Measurements from ENCODE around the gene IRX6. TPM values are rescaled to one million over a fixed set of nuclear protein-coding genes. Genes with fewer than 3 reads are reported as not detected.

Gene IRX6
- polyA plus RNA-seq, 1 experiment, result not detected

DNA sequence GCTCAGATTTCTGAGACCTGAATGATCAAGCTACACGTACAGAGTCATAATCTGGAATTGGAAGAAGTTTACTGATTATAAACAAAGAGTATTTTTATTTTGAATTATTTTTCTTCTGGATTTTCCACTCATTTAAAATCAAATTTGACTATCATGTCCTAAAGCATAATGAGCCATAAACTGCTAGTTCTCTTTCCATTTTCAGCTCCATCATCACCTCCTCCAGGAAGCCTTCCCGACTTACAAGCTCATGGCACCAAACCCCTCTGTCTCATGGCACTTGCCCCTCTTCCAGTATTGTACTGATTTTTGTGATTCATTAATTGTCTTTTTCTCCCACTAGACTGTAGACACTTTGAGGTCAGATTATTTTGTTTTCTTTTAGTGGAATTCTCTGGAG is 35.9 kb downstream of the IRX6 start:
- CTCF ChIA-PET, result interaction anchor here (0.9 to 1.7 kb wide), 2 partner anchors 12 kb away, joined by 3 to 5 read pairs; no protein-coding TSS in a partner anchor

DNA sequence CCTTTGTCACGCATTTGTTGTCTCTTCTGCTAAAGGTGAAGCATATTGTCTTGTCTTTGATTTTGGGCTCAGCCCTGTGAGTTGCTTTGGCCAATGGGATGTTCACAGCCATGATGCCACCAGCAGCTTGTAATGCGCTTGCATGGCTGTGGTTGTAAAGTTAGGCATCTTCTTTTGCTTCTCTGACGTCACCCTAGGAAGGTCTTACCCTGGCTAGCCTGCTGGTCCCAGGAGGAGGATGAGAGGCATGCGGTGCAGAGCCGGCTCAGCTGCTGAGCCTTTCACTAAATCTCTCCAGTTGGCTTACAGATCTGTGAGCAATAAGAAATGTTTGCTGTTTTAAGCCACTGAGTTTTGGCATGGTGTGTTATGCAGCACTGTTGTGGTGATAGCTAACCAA is 40.8 kb downstream of the IRX6 start:
- no peaks in the 10 kb centered on the region for H3K36me3 ChIP-seq (ENCODE audit: control insufficient read depth, insufficient read depth, low read length)
- H3K27me3 ChIP-seq (ENCODE audit: control insufficient read depth, insufficient read depth, low read length), result peaks cover 1% of the 10 kb centered on the region; the same call in 1 of the 2 replicates
- TF ChIP-seq, protein P1, sequence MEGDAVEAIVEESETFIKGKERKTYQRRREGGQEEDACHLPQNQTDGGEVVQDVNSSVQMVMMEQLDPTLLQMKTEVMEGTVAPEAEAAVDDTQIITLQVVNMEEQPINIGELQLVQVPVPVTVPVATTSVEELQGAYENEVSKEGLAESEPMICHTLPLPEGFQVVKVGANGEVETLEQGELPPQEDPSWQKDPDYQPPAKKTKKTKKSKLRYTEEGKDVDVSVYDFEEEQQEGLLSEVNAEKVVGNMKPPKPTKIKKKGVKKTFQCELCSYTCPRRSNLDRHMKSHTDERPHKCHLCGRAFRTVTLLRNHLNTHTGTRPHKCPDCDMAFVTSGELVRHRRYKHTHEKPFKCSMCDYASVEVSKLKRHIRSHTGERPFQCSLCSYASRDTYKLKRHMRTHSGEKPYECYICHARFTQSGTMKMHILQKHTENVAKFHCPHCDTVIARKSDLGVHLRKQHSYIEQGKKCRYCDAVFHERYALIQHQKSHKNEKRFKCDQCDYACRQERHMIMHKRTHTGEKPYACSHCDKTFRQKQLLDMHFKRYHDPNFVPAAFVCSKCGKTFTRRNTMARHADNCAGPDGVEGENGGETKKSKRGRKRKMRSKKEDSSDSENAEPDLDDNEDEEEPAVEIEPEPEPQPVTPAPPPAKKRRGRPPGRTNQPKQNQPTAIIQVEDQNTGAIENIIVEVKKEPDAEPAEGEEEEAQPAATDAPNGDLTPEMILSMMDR (IDR thresholded peaks at IDR 0.05; ENCODE audit: insufficient read depth, low read depth, low read length), result no peak
- H3K4me3 ChIP-seq (ENCODE audit: low read depth, low read length), result no peak overlapping the region
- ChIA-PET CTCF (no interaction called here), POLR2A (interaction anchor here (0.6 kb wide), 1 partner anchor 1579 kb away, joined by 3 read pairs; no protein-coding TSS in a partner anchor)
- DNase-seq (ENCODE audit: low read depth), result no peak

More for the DNA sequence above, 35.9 kb downstream of the IRX6 start:
- Histone ChIP-seq H3K27me3 (ENCODE audit: control insufficient read depth, insufficient read depth, low read length) (peaks cover 5% of the 10 kb centered on the region), H3K36me3 (ENCODE audit: control insufficient read depth, insufficient read depth, low read length) (no peaks in the 10 kb centered on the region), H3K4me3 (ENCODE audit: low read depth, low read length) (no peak overlapping the region)
- TF ChIP-seq, protein P1 (IDR thresholded peaks at IDR 0.05; ENCODE audit: insufficient read depth, low read depth, low read length), result no peak
- POLR2A ChIA-PET, result no interaction called here
- DNase-seq (ENCODE audit: low read depth), result no peak

DNA sequence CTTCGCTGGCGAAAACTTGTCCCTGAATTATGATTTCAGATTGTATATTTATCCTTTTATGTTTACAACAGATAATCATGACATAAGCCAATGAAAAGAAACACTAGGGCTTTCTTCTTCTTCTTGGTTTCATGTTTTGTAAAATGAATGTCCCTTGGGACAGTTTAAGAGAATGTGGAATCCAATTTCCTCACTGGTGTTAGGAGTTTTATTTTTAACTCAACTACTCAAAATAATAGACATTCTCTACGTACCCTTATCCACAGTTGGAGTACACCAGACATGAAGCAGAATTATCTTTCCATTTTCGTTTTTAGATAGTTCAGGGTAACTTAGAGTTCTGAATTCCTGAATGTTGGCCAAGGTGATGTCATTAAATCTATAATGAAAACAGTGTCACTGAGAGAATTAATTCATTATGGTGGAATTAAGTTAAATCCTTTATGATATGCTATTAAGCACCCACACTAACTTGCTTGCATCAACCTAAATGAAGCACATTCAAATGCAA is 43.4 kb downstream of the IRX6 start:
- POLR2A ChIA-PET, result no interaction called here
- no peak for DNase-seq (ENCODE audit: low read depth)
- H3K27me3 ChIP-seq (ENCODE audit: control insufficient read depth, insufficient read depth, low read length), result peaks cover 9% of the 10 kb centered on the region
- no peaks in the 10 kb centered on the region for H3K36me3 ChIP-seq (ENCODE audit: control insufficient read depth, insufficient read depth, low read length)
- CTCF ChIA-PET, result no interaction called here
- no peak overlapping the region for H3K4me3 ChIP-seq (ENCODE audit: low read depth, low read length)
- TF ChIP-seq, protein P1 (IDR thresholded peaks at IDR 0.05; ENCODE audit: insufficient read depth, low read depth, low read length), result no peak

DNA sequence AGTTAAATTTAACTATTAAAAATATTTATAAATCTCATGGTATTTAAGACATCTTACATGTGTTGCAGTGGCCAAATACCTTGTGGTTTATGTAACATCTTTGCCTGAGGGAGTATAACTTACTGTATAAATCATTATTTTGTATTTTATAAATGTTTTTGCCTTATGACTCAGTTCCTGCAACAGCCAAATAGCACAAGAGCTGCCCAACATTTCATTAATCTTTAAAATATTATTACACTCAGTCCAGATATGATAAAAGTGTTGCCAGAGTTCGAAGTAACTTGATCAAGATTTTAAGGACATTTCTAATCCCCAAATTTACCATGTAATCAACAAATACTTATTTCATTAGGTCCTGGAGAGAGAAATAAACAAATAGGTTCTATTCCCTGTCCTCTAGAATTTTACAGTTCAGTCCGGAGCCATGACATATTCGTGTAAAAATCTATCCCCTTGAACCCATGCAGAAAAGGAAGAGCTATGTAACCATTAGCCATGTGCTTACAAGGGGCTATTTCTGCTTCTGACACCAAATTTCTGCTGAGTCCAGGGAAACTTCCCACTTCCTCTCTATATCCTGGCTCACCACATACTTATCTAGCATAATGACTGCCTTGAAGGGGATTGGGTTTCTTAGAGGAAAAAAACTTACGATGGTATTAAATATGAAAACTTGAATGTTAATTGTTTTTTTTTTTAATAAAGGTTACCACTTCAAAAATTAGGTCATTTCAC is 44.0 kb downstream of the IRX6 start:
- POLR2A ChIA-PET, result no interaction called here
- peaks cover 9% of the 10 kb centered on the region for H3K27me3 ChIP-seq (ENCODE audit: control insufficient read depth, insufficient read depth, low read length)
- H3K36me3 ChIP-seq (ENCODE audit: control insufficient read depth, insufficient read depth, low read length), result no peaks in the 10 kb centered on the region
- DNase-seq (ENCODE audit: low read depth), result peak; percentile 73
- no peak overlapping the region for H3K4me3 ChIP-seq (ENCODE audit: low read depth, low read length)
- CTCF ChIA-PET, result interaction anchor here (1.0 kb wide), 1 partner anchor 1818 kb away, joined by 3 read pairs; no protein-coding TSS in a partner anchor
- TF ChIP-seq, protein P1 (IDR thresholded peaks at IDR 0.05; ENCODE audit: insufficient read depth, low read depth, low read length), result no peak

DNA sequence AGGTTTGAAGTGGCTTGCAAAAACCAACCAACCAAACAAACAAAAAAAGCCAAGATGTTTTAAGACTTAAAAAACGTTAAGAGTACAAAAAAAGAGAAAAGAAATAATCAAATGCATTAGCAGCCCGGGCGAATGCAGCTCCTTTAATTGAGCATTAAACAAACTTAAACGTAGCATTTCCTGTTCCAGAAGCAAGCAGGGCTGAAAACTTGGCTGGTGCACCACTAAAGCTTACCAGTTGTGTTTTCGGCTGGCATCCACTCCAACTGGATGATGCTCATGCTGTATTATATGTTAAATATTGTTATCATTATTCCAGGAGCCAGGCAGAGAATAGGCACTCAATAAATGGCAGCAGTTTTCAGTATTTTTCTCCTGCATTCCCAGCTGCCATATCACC is 45.1 kb downstream of the IRX6 start:
- no peak for DNase-seq (ENCODE audit: low read depth)
- POLR2A ChIA-PET, result interaction anchor here (0.6 kb wide), 1 partner anchor 1427 kb away, joined by 3 read pairs; no protein-coding TSS in a partner anchor
- Histone ChIP-seq H3K27me3 (ENCODE audit: control insufficient read depth, insufficient read depth, low read length) (peaks cover 9% of the 10 kb centered on the region), H3K36me3 (ENCODE audit: control insufficient read depth, insufficient read depth, low read length) (no peaks in the 10 kb centered on the region), H3K4me3 (ENCODE audit: low read depth, low read length) (no peak overlapping the region)
- CTCF ChIA-PET, result interaction anchor here (0.9 to 1.3 kb wide), 2 partner anchors 124 to 1087 kb away, joined by 3 to 5 read pairs; no protein-coding TSS in a partner anchor
- TF ChIP-seq, protein P1 (IDR thresholded peaks at IDR 0.05; ENCODE audit: insufficient read depth, low read depth, low read length), result no peak

All from BJ (cell line).